D721Med (cell line): ENCODE data around the gene XXYLT1.

ENCODE experiments used
- DNase-seq: peaks from one replicate; pipeline ENCODE4 v3.0.0; 2011; ENCODE audit warnings: low spot score; ENCODE audit not compliant: insufficient read length
- FAIRE-seq: peaks from 2 replicates; lab custom pipeline; 2011; peaks lifted over from hg19 to GRCh38; lab: Jason Lieb, UNC
- TF ChIP-seq, protein P1 (sequence below): IDR thresholded peaks from 2 replicates; pipeline ENCODE4 v1.5.1; 2012; ENCODE audit warnings: mild to moderate bottlenecking, control low read depth; ENCODE audit not compliant: insufficient read depth; ENCODE audit errors: missing control alignments

XXYLT1 gene

DNA sequence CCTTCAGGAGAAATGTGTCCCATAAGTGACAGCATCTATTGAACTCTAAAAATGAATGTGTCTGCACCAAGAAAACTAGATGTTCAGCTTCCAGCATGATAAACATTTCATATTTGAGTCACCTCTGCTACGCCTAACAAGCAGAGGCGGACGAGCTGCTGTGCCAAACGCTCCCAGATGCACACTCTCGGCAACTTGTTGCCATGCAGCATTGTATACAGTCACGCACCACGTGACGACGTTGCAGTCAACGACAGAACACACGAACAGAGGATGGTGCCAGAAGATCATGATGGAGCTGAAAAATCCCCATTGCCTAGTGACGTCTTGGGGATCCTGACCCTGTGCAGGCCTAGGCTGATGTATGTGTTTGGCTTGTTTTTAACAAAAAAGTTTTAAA, 137.5 kb downstream of the XXYLT1 start:
- FAIRE-seq (no peak), DNase-seq (no peak)
- TF ChIP-seq, protein P1, sequence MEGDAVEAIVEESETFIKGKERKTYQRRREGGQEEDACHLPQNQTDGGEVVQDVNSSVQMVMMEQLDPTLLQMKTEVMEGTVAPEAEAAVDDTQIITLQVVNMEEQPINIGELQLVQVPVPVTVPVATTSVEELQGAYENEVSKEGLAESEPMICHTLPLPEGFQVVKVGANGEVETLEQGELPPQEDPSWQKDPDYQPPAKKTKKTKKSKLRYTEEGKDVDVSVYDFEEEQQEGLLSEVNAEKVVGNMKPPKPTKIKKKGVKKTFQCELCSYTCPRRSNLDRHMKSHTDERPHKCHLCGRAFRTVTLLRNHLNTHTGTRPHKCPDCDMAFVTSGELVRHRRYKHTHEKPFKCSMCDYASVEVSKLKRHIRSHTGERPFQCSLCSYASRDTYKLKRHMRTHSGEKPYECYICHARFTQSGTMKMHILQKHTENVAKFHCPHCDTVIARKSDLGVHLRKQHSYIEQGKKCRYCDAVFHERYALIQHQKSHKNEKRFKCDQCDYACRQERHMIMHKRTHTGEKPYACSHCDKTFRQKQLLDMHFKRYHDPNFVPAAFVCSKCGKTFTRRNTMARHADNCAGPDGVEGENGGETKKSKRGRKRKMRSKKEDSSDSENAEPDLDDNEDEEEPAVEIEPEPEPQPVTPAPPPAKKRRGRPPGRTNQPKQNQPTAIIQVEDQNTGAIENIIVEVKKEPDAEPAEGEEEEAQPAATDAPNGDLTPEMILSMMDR = no peak

DNA sequence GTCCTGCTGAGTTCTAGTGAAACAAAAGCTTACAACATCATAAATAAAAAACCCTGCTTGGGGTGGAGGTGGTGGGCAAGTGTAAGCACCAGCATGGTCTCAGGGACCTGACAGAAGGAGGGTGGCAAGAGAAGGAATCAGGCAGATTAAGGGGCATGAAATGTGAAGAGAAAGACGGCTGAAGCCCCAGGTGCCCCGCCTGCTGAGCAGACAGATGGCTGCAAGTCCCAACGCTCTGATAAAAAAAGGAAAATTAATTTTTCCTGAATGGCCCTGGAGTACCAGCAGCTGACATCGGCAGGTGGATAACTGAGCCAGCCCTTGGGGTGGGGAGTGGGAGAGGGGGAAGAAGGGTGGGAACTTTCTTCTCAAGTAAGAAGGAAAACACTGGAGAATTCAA, 137.9 kb downstream of the XXYLT1 start:
- DNase-seq (no peak), FAIRE-seq (no peak)
- TF ChIP-seq, protein P1 = no peak

DNA sequence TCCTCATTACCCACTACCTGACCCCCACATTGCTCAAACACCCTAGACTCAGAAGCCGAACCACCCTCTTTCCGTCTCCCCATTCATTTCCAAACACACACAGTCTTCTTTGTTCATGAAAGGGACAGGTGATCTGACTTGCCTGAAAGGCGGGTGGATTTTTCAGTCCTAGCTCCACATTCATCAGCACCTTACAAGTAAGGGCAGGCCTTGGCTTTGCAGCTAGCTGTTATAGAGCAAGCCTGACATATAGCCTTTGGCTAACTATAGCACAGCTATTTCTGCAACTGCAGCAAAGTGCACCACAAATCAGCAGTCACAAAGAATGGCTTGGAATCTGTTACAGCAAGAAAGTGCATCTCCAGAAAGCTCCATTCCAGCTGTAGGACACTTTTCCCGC, 139.8 kb downstream of the XXYLT1 start:
- FAIRE-seq (no peak), DNase-seq (no peak)
- TF ChIP-seq, protein P1 = no peak

DNA sequence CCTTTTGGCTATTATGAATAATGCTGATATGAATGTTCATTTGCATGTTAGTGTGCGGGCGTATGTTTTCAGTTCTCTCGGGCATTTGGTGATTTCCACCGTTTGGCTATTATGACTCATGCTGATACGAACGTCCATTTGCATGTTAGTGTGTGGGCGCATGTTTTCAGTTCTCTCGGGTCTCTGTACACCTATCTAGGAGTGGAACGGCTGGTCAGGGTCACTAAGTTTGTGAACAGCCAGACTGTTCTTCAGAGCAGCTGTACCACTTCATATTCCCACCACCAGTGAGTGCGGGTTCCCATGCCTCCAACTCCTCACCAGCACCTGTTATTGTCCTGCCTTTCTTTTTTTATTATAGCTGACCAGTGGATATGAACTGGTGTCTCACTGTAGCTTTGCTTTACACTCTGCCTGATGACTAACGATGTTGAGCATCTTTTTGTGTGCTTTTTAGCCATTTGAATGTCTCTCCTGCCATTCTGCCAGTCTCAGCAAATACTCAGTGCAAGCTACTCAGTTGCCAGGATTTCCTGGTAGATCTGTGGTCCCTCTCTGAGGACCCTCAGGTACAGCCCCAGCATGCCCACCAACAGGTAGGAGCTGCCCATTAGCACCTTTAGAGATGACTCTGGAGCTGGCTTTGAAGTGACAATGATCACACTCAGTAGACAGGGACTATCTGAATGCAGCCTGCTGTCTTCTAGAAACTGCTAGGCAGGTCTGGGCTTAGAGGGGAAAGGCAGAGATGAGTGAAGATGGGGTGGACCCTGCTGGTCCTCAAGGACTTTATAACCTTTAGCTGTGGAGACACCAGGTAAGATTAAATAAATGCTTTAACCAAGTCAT, 141.1 kb downstream of the XXYLT1 start:
- FAIRE-seq (no peak), DNase-seq (no peak)
- TF ChIP-seq, protein P1 = no peak

DNA sequence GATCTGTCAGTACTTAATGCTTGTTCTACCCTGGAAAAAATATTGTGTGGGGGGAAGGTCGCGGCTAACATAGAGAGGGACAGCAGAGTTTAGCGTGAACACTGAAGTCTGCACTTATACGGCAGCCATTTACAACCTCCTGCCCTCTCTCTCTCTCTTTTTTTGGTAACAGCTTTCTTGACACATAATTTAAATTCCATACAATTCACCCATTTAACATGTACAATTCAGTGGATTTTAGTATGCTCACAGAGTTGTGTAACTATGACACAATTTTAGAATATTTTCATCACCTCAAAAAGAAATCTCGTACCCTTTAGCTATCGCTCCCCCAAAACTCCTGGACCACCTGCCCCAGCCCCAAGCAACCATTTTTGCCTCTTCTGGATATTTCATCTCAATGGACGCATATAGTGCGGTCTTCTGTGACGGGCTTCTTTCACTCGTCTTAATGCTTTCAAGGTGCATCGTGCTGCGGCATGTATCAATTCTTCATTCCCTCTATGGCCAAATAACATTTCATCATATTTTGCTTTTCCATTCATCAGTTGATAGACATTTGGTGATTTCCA, 141.8 kb downstream of the XXYLT1 start:
- no peak for FAIRE-seq
- no peak for DNase-seq
- TF ChIP-seq, protein P1 = no peak

DNA sequence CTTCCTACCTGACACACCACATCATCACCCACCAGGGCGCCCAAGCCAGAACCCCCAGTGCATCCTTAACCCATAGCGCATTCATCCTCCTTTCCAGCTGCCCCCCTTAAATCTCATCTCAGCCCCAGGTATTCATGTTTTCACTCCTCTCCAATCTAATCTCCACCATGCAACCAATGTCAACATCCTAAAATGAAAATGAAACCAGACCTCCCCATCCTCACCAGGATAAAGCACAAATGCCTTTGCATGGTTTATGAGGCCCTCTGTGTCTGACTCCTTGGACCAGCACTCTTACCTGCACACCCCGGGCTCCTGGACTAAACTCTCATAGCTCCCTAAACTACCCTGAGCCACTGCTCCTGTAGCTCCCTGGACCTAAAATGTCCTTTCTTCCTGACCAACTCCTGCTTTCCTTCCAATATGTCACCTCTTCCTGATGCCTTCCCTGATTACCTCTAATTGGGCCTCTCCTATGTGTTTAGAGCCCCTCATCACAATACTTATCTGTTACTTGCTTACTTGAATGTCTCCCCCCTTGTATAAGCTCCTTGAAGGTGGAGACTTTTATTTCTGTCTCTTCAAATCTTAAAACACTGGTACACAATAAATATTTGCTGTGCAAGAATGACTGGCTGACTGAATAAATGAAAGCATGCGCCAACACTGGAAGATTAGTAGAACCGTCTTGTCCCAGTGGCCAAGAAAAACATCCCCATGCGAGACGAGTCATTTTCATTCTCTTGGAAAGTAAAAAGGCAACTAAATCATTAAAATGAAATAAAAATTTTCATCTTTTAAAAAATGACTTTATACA, 142.5 kb downstream of the XXYLT1 start:
- DNase-seq (no peak), FAIRE-seq (no peak)
- TF ChIP-seq, protein P1 = no peak
